ENCODE results near the gene CNIH3.

The CNIH3 gene

GRCh38 chr1:224757508-224757907 is 141.4 kb downstream of the CNIH3 start:
- H3K4me3 ChIP-seq (ENCODE audit: control insufficient read depth in 1 of 7, extremely low read depth in 1 of 7, insufficient read depth in 4 of 7, low read depth in 2 of 7, low read length in 6 of 7) = no peak overlapping the region
- ChIA-PET POLR2A (no interaction called here), CTCF (no interaction called here)
- no peak overlapping the region for H3K27ac ChIP-seq (ENCODE audit: insufficient read depth in 1 of 2, low read depth in 1 of 2, low read length in 2 of 2, poor library complexity in 1 of 2, severe bottlenecking in 2 of 2)
- no peak for DNase-seq
- 100% methylated on average over 1 of the region's 5 CpGs for WGBS (ENCODE audit: insufficient coverage)
- no peaks in the 10 kb centered on the region for H3K4me1 ChIP-seq (ENCODE audit: control extremely low read depth in 1 of 4, control insufficient read depth in 4 of 4, insufficient read depth in 4 of 4, low read length in 3 of 4)
- H3K27me3 ChIP-seq (replicated peaks in 2 of 5; ENCODE audit: control insufficient read depth in 4 of 5, insufficient read depth in 5 of 5, low read length in 4 of 5) = peaks cover 0 to 5% (median 0%) of the 10 kb centered on the region in 5 experiments
- H3K36me3 ChIP-seq (ENCODE audit: control insufficient read depth in 4 of 4, insufficient read depth in 4 of 4, low read length in 3 of 4) = no peaks in the 10 kb centered on the region
- peaks cover 0 to 13% (median 0%) of the 10 kb centered on the region in 5 experiments for H3K9me3 ChIP-seq (ENCODE audit: control extremely low read depth in 1 of 5, control insufficient read depth in 4 of 5, insufficient read depth in 2 of 5, low read depth in 1 of 5, low read length in 4 of 5)

- no peaks in the 10 kb centered on the region for H3K4me1 ChIP-seq (ENCODE audit: control extremely low read depth in 1 of 4, control insufficient read depth in 4 of 4, insufficient read depth in 4 of 4, low read length in 3 of 4)
- ChIA-PET CTCF (no interaction called here), POLR2A (no interaction called here)
- no peak overlapping the region for H3K27ac ChIP-seq (ENCODE audit: insufficient read depth in 1 of 2, low read depth in 1 of 2, low read length in 2 of 2, poor library complexity in 1 of 2, severe bottlenecking in 2 of 2)
- H3K27me3 ChIP-seq (replicated peaks in 2 of 5; ENCODE audit: control insufficient read depth in 4 of 5, insufficient read depth in 5 of 5, low read length in 4 of 5) = peaks cover 0 to 5% (median 0%) of the 10 kb centered on the region in 5 experiments
- H3K36me3 ChIP-seq (ENCODE audit: control insufficient read depth in 4 of 4, insufficient read depth in 4 of 4, low read length in 3 of 4) = no peaks in the 10 kb centered on the region
- no peak overlapping the region for H3K4me3 ChIP-seq (ENCODE audit: control insufficient read depth in 1 of 7, extremely low read depth in 1 of 7, insufficient read depth in 4 of 7, low read depth in 2 of 7, low read length in 6 of 7)
- 100% methylated on average over 1 of the region's 1 CpG for WGBS (ENCODE audit: insufficient coverage)
- peaks cover 0 to 15% (median 0%) of the 10 kb centered on the region in 5 experiments for H3K9me3 ChIP-seq (ENCODE audit: control extremely low read depth in 1 of 5, control insufficient read depth in 4 of 5, insufficient read depth in 2 of 5, low read depth in 1 of 5, low read length in 4 of 5)
- no peak for DNase-seq
These were observed 143.0 kb downstream of the CNIH3 start for GRCh38 chr1:224759135-224759534.

- no peak for DNase-seq
- H3K9me3 ChIP-seq (ENCODE audit: control extremely low read depth in 1 of 5, control insufficient read depth in 4 of 5, insufficient read depth in 2 of 5, low read depth in 1 of 5, low read length in 4 of 5) = peaks cover 0 to 15% (median 0%) of the 10 kb centered on the region in 5 experiments
These were observed 143.6 kb downstream of the CNIH3 start for GRCh38 chr1:224759681-224760091.

GRCh38 chr1:224760163-224760562 is 144.0 kb downstream of the CNIH3 start:
- DNase-seq = no peak
- Histone ChIP-seq H3K4me3 (ENCODE audit: control insufficient read depth in 1 of 7, extremely low read depth in 1 of 7, insufficient read depth in 4 of 7, low read depth in 2 of 7, low read length in 6 of 7) (no peak overlapping the region), H3K27me3 (replicated peaks in 2 of 5; ENCODE audit: control insufficient read depth in 4 of 5, insufficient read depth in 5 of 5, low read length in 4 of 5) (peaks cover 0 to 5% (median 0%) of the 10 kb centered on the region in 5 experiments), H3K9me3 (ENCODE audit: control extremely low read depth in 1 of 5, control insufficient read depth in 4 of 5, insufficient read depth in 2 of 5, low read depth in 1 of 5, low read length in 4 of 5) (peaks cover 0 to 15% (median 0%) of the 10 kb centered on the region in 5 experiments), H3K4me1 (ENCODE audit: control extremely low read depth in 1 of 4, control insufficient read depth in 4 of 4, insufficient read depth in 4 of 4, low read length in 3 of 4) (no peaks in the 10 kb centered on the region), H3K36me3 (ENCODE audit: control insufficient read depth in 4 of 4, insufficient read depth in 4 of 4, low read length in 3 of 4) (no peaks in the 10 kb centered on the region), H3K27ac (ENCODE audit: insufficient read depth in 1 of 2, low read depth in 1 of 2, low read length in 2 of 2, poor library complexity in 1 of 2, severe bottlenecking in 2 of 2) (no peak overlapping the region)
- ChIA-PET POLR2A (no interaction called here), CTCF (no interaction called here)
- 95% methylated on average over 2 of the region's 2 CpGs for WGBS (ENCODE audit: insufficient coverage)

More at GRCh38 chr1:224759681-224760091, 143.6 kb downstream of the CNIH3 start:
- CTCF ChIA-PET = no interaction called here
- POLR2A ChIA-PET = no interaction called here
- H3K27me3 ChIP-seq (replicated peaks in 2 of 5; ENCODE audit: control insufficient read depth in 4 of 5, insufficient read depth in 5 of 5, low read length in 4 of 5) = peaks cover 0 to 5% (median 0%) of the 10 kb centered on the region in 5 experiments
- no peak overlapping the region for H3K27ac ChIP-seq (ENCODE audit: insufficient read depth in 1 of 2, low read depth in 1 of 2, low read length in 2 of 2, poor library complexity in 1 of 2, severe bottlenecking in 2 of 2)
- no peaks in the 10 kb centered on the region for H3K36me3 ChIP-seq (ENCODE audit: control insufficient read depth in 4 of 4, insufficient read depth in 4 of 4, low read length in 3 of 4)
- no peak overlapping the region for H3K4me3 ChIP-seq (ENCODE audit: control insufficient read depth in 1 of 7, extremely low read depth in 1 of 7, insufficient read depth in 4 of 7, low read depth in 2 of 7, low read length in 6 of 7)
- H3K4me1 ChIP-seq (ENCODE audit: control extremely low read depth in 1 of 4, control insufficient read depth in 4 of 4, insufficient read depth in 4 of 4, low read length in 3 of 4) = no peaks in the 10 kb centered on the region

GRCh38 chr1:224761245-224761644 is 145.1 kb downstream of the CNIH3 start:
- peaks cover 0 to 2% (median 0%) of the 10 kb centered on the region in 5 experiments for H3K27me3 ChIP-seq (replicated peaks in 2 of 5; ENCODE audit: control insufficient read depth in 4 of 5, insufficient read depth in 5 of 5, low read length in 4 of 5)
- no peak overlapping the region for H3K27ac ChIP-seq (ENCODE audit: insufficient read depth in 1 of 2, low read depth in 1 of 2, low read length in 2 of 2, poor library complexity in 1 of 2, severe bottlenecking in 2 of 2)
- 100% methylated on average over 1 of the region's 1 CpG for WGBS (ENCODE audit: insufficient coverage)
- no peaks in the 10 kb centered on the region for H3K4me1 ChIP-seq (ENCODE audit: control extremely low read depth in 1 of 4, control insufficient read depth in 4 of 4, insufficient read depth in 4 of 4, low read length in 3 of 4)
- DNase-seq = no peak
- CTCF ChIA-PET = no interaction called here
- no peak overlapping the region for H3K4me3 ChIP-seq (ENCODE audit: control insufficient read depth in 1 of 7, extremely low read depth in 1 of 7, insufficient read depth in 4 of 7, low read depth in 2 of 7, low read length in 6 of 7)
- H3K9me3 ChIP-seq (ENCODE audit: control extremely low read depth in 1 of 5, control insufficient read depth in 4 of 5, insufficient read depth in 2 of 5, low read depth in 1 of 5, low read length in 4 of 5) = peaks cover 0 to 15% (median 0%) of the 10 kb centered on the region in 5 experiments
- POLR2A ChIA-PET = no interaction called here
- H3K36me3 ChIP-seq (ENCODE audit: control insufficient read depth in 4 of 4, insufficient read depth in 4 of 4, low read length in 3 of 4) = no peaks in the 10 kb centered on the region

- ChIA-PET CTCF (no interaction called here), POLR2A (no interaction called here)
- Histone ChIP-seq H3K27me3 (replicated peaks in 2 of 5; ENCODE audit: control insufficient read depth in 4 of 5, insufficient read depth in 5 of 5, low read length in 4 of 5) (peaks cover 0 to 3% (median 0%) of the 10 kb centered on the region in 5 experiments), H3K36me3 (ENCODE audit: control insufficient read depth in 4 of 4, insufficient read depth in 4 of 4, low read length in 3 of 4) (no peaks in the 10 kb centered on the region), H3K27ac (ENCODE audit: insufficient read depth in 1 of 2, low read depth in 1 of 2, low read length in 2 of 2, poor library complexity in 1 of 2, severe bottlenecking in 2 of 2) (no peak overlapping the region), H3K4me3 (ENCODE audit: control insufficient read depth in 1 of 7, extremely low read depth in 1 of 7, insufficient read depth in 4 of 7, low read depth in 2 of 7, low read length in 6 of 7) (no peak overlapping the region), H3K9me3 (ENCODE audit: control extremely low read depth in 1 of 5, control insufficient read depth in 4 of 5, insufficient read depth in 2 of 5, low read depth in 1 of 5, low read length in 4 of 5) (peaks cover 0 to 15% (median 0%) of the 10 kb centered on the region in 5 experiments), H3K4me1 (ENCODE audit: control extremely low read depth in 1 of 4, control insufficient read depth in 4 of 4, insufficient read depth in 4 of 4, low read length in 3 of 4) (no peaks in the 10 kb centered on the region)
- WGBS (ENCODE audit: insufficient coverage) = no CpG with 5 or more reads among the region's 2 CpGs
- no peak for DNase-seq
These were observed 145.9 kb downstream of the CNIH3 start for GRCh38 chr1:224762046-224762445.

GRCh38 chr1:224762701-224763100 is 146.6 kb downstream of the CNIH3 start:
- ChIA-PET CTCF (no interaction called here), POLR2A (no interaction called here)
- no peaks in the 10 kb centered on the region for H3K4me1 ChIP-seq (ENCODE audit: control extremely low read depth in 1 of 4, control insufficient read depth in 4 of 4, insufficient read depth in 4 of 4, low read length in 3 of 4)
- peaks cover 0 to 3% (median 0%) of the 10 kb centered on the region in 5 experiments for H3K27me3 ChIP-seq (replicated peaks in 2 of 5; ENCODE audit: control insufficient read depth in 4 of 5, insufficient read depth in 5 of 5, low read length in 4 of 5)
- no peak for DNase-seq
- 96% methylated on average over 3 of the region's 3 CpGs for WGBS (ENCODE audit: insufficient coverage)
- no peaks in the 10 kb centered on the region for H3K36me3 ChIP-seq (ENCODE audit: control insufficient read depth in 4 of 4, insufficient read depth in 4 of 4, low read length in 3 of 4)
- H3K9me3 ChIP-seq (ENCODE audit: control extremely low read depth in 1 of 5, control insufficient read depth in 4 of 5, insufficient read depth in 2 of 5, low read depth in 1 of 5, low read length in 4 of 5) = peaks cover 0 to 15% (median 0%) of the 10 kb centered on the region in 5 experiments
- no peak overlapping the region for H3K27ac ChIP-seq (ENCODE audit: insufficient read depth in 1 of 2, low read depth in 1 of 2, low read length in 2 of 2, poor library complexity in 1 of 2, severe bottlenecking in 2 of 2)
- H3K4me3 ChIP-seq (ENCODE audit: control insufficient read depth in 1 of 7, extremely low read depth in 1 of 7, insufficient read depth in 4 of 7, low read depth in 2 of 7, low read length in 6 of 7) = no peak overlapping the region

Measured in common myeloid progenitor, CD34-positive (primary cell).